Measurements from ENCODE around the gene MRO.
"Not testable (repeated sequence)": the region's sequence is repeated elsewhere in the genome, so short reads cannot be mapped to it uniquely, and the experiment has no call there.

The MRO gene

DNA sequence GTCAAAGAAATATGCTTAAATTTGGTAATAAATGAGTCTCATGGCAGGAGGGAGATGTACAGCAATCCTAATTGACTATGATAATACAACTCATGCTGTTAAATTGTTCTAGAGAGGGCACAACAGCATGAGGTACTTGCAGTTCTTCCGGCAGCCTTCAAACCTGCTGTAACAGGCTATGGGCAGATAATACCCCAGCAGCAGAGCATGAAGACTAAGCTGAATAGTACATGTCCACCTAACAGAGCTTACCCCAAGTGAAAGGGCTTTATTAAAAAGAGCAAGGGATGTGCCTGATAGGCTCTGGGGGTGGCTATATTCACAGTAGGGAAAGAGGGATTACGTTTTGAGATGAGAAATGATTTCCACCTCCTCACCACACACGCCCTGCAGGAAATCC, 28.9 kb downstream of the MRO start:
- H3K4me3 ChIP-seq (ENCODE audit: low read length): no peak overlapping the region
- no peak overlapping the region for H3K9ac ChIP-seq (ENCODE audit: low read length)

DNA sequence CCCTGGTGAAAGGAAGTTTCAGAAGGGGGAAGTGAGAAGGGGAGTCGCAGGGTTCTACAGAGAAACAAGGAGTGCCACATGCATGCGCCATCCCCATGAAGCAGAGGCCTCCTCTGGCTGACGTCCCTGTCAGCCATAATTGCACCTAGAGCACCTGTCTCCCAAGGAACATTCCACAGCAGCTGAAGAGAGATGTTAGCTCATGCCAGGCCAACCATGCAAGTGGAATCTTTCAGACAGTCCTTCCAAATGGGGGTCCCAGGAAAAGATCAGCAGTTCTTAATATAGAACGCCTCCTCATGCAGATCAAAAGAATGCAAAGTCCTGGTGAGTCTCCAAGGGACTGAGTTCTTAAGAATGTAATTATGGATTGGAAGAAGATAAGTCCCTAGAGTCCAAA, 29.6 kb downstream of the MRO start:
- Histone ChIP-seq H3K4me3 (ENCODE audit: low read length) (no peak overlapping the region), H3K27ac (ENCODE audit: low read length) (no peak overlapping the region), H3K4me1 (ENCODE audit: control insufficient read depth, low read depth, low read length) (peaks cover 5% of the 10 kb centered on the region), H3K27me3 (ENCODE audit: control insufficient read depth, insufficient read depth, low read length) (no peaks in the 10 kb centered on the region), H3K36me3 (ENCODE audit: control insufficient read depth, low read depth, low read length) (no peaks in the 10 kb centered on the region), H3K9ac (ENCODE audit: low read length) (no peak overlapping the region), H3K9me3 (ENCODE audit: control insufficient read depth, low read depth, low read length) (no peaks in the 10 kb centered on the region)

More for the DNA sequence above, 28.9 kb downstream of the MRO start:
- Histone ChIP-seq H3K36me3 (ENCODE audit: control insufficient read depth, low read depth, low read length) (no peaks in the 10 kb centered on the region), H3K27ac (ENCODE audit: low read length) (no peak overlapping the region), H3K27me3 (ENCODE audit: control insufficient read depth, insufficient read depth, low read length) (no peaks in the 10 kb centered on the region), H3K4me1 (ENCODE audit: control insufficient read depth, low read depth, low read length) (peaks cover 5% of the 10 kb centered on the region), H3K9me3 (ENCODE audit: control insufficient read depth, low read depth, low read length) (no peaks in the 10 kb centered on the region)

DNA sequence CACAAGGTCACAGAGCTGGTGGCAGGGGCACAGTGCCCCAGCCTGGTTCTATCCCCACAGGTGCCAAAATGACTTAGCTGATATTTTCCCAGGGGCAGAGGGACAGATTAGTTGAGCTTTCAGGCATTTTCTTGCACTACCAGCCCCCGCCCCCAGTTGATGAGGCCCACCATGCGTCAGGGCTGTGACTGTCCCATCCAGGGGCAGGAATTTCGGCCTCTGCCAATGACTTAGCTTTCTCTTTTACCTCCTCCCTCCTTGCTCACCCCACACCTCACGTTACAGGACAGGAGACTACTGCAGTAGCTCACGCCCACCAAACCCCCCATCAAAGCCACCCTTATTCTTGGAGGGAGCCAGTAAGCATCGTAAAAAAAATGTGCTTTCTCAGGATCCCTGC, 31.5 kb downstream of the MRO start:
- H3K9me3 ChIP-seq (ENCODE audit: control insufficient read depth, low read depth, low read length): no peaks in the 10 kb centered on the region
- H3K9ac ChIP-seq (ENCODE audit: low read length): no peak overlapping the region
- no peaks in the 10 kb centered on the region for H3K27me3 ChIP-seq (ENCODE audit: control insufficient read depth, insufficient read depth, low read length)
- no peaks in the 10 kb centered on the region for H3K36me3 ChIP-seq (ENCODE audit: control insufficient read depth, low read depth, low read length)
- no peak overlapping the region for H3K4me3 ChIP-seq (ENCODE audit: low read length)
- H3K4me1 ChIP-seq (ENCODE audit: control insufficient read depth, low read depth, low read length): peaks cover 5% of the 10 kb centered on the region
- H3K27ac ChIP-seq (ENCODE audit: low read length): no peak overlapping the region

DNA sequence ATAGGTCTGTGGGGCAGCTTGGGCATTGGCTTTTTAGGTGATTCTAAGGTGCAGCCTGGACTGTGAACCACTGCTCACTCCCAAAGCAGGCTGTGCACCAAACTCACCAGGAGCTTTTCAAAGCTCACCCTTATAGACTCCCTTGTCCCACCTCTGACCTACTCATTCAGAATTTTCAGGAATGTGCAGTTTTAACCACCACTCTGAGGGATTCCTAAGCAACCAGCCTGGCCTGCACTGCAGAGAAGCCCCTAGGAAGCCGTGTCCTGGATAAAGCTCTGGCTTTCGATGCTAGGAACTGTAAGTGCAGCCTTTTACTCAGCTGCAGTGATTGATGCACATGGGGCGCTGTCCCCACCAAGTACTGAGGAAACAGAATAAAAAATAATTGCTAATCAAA, 33.0 kb downstream of the MRO start:
- Histone ChIP-seq H3K9ac (ENCODE audit: low read length) (no peak overlapping the region), H3K4me1 (ENCODE audit: control insufficient read depth, low read depth, low read length) (peaks cover 5% of the 10 kb centered on the region)

DNA sequence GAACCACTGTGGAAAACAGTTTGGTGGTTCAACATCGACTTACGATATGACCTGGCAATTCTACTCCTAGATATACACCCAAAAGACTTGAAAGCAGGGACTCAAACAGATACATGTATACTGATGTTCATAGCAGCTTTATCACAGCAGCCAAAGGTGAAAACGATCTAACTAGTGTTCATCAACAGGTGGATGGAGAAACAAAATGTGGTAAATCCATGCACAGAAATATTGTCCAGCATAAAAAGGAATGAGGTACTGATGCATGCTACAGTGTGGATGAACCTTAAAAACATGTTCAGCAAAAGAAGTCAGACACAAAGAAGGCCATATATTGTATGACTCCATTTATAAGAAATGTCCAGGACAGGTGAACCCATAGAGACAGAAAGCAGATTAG, 36.3 kb downstream of the MRO start:
- no peaks in the 10 kb centered on the region for H3K27me3 ChIP-seq (ENCODE audit: control insufficient read depth, insufficient read depth, low read length)
- H3K4me1 ChIP-seq (ENCODE audit: control insufficient read depth, low read depth, low read length): peaks cover 16% of the 10 kb centered on the region
- H3K9ac ChIP-seq (ENCODE audit: low read length): no peak overlapping the region
- H3K27ac ChIP-seq (ENCODE audit: low read length): no peak overlapping the region
- no peaks in the 10 kb centered on the region for H3K36me3 ChIP-seq (ENCODE audit: control insufficient read depth, low read depth, low read length)
- H3K9me3 ChIP-seq (ENCODE audit: control insufficient read depth, low read depth, low read length): no peaks in the 10 kb centered on the region
- H3K4me3 ChIP-seq (ENCODE audit: low read length): no peak overlapping the region

More for the DNA sequence above, 33.0 kb downstream of the MRO start:
- H3K4me3 ChIP-seq (ENCODE audit: low read length): no peak overlapping the region
- H3K9me3 ChIP-seq (ENCODE audit: control insufficient read depth, low read depth, low read length): no peaks in the 10 kb centered on the region
- H3K36me3 ChIP-seq (ENCODE audit: control insufficient read depth, low read depth, low read length): no peaks in the 10 kb centered on the region
- H3K27me3 ChIP-seq (ENCODE audit: control insufficient read depth, insufficient read depth, low read length): no peaks in the 10 kb centered on the region
- H3K27ac ChIP-seq (ENCODE audit: low read length): no peak overlapping the region

DNA sequence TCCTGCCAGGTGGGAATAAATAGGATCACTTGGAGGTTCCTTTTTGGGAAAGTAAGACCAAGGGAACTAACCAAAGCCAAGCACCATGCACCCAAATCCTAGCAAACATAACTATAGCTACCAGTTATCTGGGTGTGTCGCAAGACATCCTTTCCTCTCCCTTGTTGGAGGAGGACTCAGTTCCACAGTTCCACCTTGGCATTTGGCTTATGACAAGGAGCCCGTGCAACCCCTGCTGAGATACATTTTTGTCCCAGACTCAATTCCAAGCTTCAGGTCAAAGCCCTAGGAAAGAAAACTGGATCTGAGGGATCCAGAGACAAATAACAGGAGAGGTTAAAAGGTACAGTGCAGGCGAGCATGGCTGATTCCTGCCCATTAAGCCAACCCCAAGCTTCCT, 40.8 kb downstream of the MRO start:
- H3K9me3 ChIP-seq (ENCODE audit: control insufficient read depth, low read depth, low read length); H3K4me3 ChIP-seq (ENCODE audit: low read length); H3K27ac ChIP-seq (ENCODE audit: low read length); H3K36me3 ChIP-seq (ENCODE audit: control insufficient read depth, low read depth, low read length); H3K27me3 ChIP-seq (ENCODE audit: control insufficient read depth, insufficient read depth, low read length); H3K9ac ChIP-seq (ENCODE audit: low read length): not testable (repeated sequence)
- peaks cover 11% of the 10 kb centered on the region for H3K4me1 ChIP-seq (ENCODE audit: control insufficient read depth, low read depth, low read length)

DNA sequence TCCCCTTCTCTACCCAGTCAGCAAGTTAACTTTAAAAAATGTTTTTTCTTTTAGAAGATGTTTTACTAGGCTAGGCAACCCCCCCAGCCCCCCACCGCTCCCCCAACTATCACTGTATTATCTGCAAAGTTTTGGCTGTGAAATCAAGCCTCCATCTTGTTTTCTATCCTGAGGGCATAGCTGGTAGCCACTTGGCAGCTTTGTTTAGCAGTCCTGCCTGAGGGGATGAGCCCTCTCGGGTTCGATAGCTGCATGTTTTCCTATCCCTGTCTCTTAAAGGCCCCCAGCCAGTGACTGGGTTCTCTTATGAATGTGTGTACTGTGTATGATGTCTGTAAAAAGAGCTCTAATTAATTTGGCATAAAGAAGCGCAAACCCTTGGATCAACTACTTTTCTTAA, 43.4 kb downstream of the MRO start:
- H3K27ac ChIP-seq (ENCODE audit: low read length): no peak overlapping the region
- H3K9ac ChIP-seq (ENCODE audit: low read length): no peak overlapping the region
- no peaks in the 10 kb centered on the region for H3K27me3 ChIP-seq (ENCODE audit: control insufficient read depth, insufficient read depth, low read length)

DNA sequence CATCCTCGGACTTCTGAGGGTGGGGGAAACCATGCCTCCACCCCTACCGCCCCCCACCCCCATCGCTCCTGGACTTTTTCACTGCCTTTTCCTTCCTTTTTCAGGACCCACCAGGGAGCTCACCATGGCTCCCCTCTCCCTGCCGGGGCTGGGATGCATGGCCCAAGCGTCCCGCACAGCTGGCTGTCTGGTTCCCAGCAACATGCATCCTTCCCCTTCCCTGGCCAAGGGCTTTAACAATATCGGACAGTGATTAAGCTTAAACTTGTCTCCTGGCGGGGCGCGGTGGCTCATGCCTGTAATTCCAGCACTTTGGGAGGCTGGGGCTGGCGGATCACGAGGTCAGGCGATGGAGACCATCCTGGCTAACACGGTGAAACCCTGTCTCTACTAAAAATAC, 44.1 kb downstream of the MRO start:
- peaks cover 11% of the 10 kb centered on the region for H3K4me1 ChIP-seq (ENCODE audit: control insufficient read depth, low read depth, low read length)
- H3K9me3 ChIP-seq (ENCODE audit: control insufficient read depth, low read depth, low read length): no peaks in the 10 kb centered on the region
- H3K36me3 ChIP-seq (ENCODE audit: control insufficient read depth, low read depth, low read length): no peaks in the 10 kb centered on the region
- H3K27me3 ChIP-seq (ENCODE audit: control insufficient read depth, insufficient read depth, low read length): no peaks in the 10 kb centered on the region
- H3K9ac ChIP-seq (ENCODE audit: low read length): no peak overlapping the region
- no peak overlapping the region for H3K4me3 ChIP-seq (ENCODE audit: low read length)
- H3K27ac ChIP-seq (ENCODE audit: low read length): no peak overlapping the region

More for the DNA sequence above, 43.4 kb downstream of the MRO start:
- Histone ChIP-seq H3K4me1 (ENCODE audit: control insufficient read depth, low read depth, low read length) (peaks cover 11% of the 10 kb centered on the region), H3K9me3 (ENCODE audit: control insufficient read depth, low read depth, low read length) (no peaks in the 10 kb centered on the region), H3K36me3 (ENCODE audit: control insufficient read depth, low read depth, low read length) (no peaks in the 10 kb centered on the region), H3K4me3 (ENCODE audit: low read length) (no peak overlapping the region)

DNA sequence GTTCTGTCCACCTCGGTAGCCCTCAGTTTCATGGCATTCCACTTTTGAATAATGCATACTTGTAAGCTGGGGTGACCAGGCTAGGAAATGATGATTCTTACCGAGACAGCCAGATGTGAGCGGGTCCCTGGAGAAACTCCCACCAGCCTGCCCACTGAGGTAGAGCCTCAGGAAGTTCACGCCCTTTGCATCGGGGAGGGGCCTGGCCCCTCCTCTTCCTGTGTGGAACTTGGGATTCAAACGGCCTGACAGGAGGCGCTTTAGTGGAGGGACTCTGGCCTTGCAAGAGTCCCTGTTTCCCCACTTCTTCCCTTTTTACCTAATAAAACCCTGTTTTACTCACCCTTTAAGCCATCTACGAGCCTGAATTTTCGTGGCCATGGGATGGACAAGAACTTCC, 44.6 kb downstream of the MRO start:
- Histone ChIP-seq H3K27ac (ENCODE audit: low read length) (no peak overlapping the region), H3K36me3 (ENCODE audit: control insufficient read depth, low read depth, low read length) (no peaks in the 10 kb centered on the region), H3K9me3 (ENCODE audit: control insufficient read depth, low read depth, low read length) (no peaks in the 10 kb centered on the region), H3K4me1 (ENCODE audit: control insufficient read depth, low read depth, low read length) (peaks cover 7% of the 10 kb centered on the region), H3K9ac (ENCODE audit: low read length) (no peak overlapping the region), H3K4me3 (ENCODE audit: low read length) (no peak overlapping the region), H3K27me3 (ENCODE audit: control insufficient read depth, insufficient read depth, low read length) (no peaks in the 10 kb centered on the region)

DNA sequence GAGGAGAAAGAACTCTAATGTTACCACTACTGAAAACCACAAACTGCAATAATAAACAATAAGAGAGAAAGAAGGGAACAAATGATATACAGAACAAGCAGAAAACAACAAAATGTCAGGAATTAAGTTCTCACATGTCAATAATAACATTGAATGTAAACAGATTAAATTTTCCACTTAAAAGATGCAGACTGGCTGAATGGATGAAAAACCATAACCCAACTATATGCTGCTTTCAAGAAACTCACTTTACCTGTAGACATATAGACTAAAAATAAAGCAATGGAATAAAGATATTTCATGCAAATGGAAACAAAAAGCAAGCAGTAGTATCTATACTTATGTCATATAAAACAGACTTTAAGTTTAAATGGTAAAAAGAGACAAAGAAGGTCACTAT, 50.4 kb downstream of the MRO start:
- no peaks in the 10 kb centered on the region for H3K9me3 ChIP-seq (ENCODE audit: control insufficient read depth, low read depth, low read length)
- no peaks in the 10 kb centered on the region for H3K36me3 ChIP-seq (ENCODE audit: control insufficient read depth, low read depth, low read length)
- H3K4me3 ChIP-seq (ENCODE audit: low read length): no peak overlapping the region
- no peak overlapping the region for H3K9ac ChIP-seq (ENCODE audit: low read length)
- H3K27me3 ChIP-seq (ENCODE audit: control insufficient read depth, insufficient read depth, low read length): no peaks in the 10 kb centered on the region
- no peaks in the 10 kb centered on the region for H3K4me1 ChIP-seq (ENCODE audit: control insufficient read depth, low read depth, low read length)
- H3K27ac ChIP-seq (ENCODE audit: low read length): no peak overlapping the region

DNA sequence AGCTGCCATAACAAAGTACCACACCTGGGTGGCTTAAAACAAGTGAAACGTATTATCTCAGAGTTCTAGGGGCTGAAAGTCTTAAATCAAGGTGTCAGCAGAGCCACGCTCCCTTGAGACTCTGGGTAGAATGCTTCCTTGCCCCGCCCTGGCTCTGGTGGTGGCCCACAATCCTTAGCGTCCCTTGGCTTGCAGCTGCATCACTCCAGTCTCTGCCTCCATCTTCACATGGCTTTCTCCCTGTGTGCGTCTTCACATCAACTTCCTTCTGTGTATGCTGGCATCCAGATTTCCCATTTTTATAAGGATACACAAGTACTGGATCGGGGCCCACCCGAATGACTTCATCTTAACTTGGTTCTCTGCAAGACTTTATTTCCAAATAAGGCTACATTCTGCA, 62.5 kb downstream of the MRO start:
- Histone ChIP-seq H3K27ac (ENCODE audit: low read length) (no peak overlapping the region), H3K9me3 (ENCODE audit: control insufficient read depth, low read depth, low read length) (no peaks in the 10 kb centered on the region), H3K4me1 (ENCODE audit: control insufficient read depth, low read depth, low read length) (no peaks in the 10 kb centered on the region), H3K27me3 (ENCODE audit: control insufficient read depth, insufficient read depth, low read length) (no peaks in the 10 kb centered on the region), H3K9ac (ENCODE audit: low read length) (no peak overlapping the region), H3K4me3 (ENCODE audit: low read length) (no peak overlapping the region), H3K36me3 (ENCODE audit: control insufficient read depth, low read depth, low read length) (no peaks in the 10 kb centered on the region)

DNA sequence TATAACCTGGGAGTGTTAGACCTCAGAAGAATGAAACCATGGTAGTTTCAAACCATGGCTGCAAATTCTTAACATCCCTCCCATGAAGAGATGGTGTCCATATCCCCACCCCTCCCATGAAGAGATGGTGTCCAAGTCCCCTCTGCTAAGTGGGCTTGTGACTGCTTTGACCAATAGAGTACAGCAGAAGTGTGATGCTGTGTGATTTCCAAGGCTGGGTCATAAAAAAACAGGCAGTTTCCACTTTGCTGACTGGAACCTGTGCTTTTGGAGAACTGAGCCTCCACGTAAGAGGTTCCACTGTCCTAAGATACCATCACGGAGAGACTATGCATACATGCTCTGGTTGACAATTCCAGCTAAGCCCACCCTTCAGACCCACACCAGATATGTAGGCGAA, 65.5 kb downstream of the MRO start:
- peaks cover 9% of the 10 kb centered on the region for H3K4me1 ChIP-seq (ENCODE audit: control insufficient read depth, low read depth, low read length)
- H3K9ac ChIP-seq (ENCODE audit: low read length): no peak overlapping the region
- H3K4me3 ChIP-seq (ENCODE audit: low read length): no peak overlapping the region

More for the DNA sequence above, 65.5 kb downstream of the MRO start:
- no peaks in the 10 kb centered on the region for H3K27me3 ChIP-seq (ENCODE audit: control insufficient read depth, insufficient read depth, low read length)
- H3K9me3 ChIP-seq (ENCODE audit: control insufficient read depth, low read depth, low read length): no peaks in the 10 kb centered on the region
- H3K27ac ChIP-seq (ENCODE audit: low read length): no peak overlapping the region
- no peaks in the 10 kb centered on the region for H3K36me3 ChIP-seq (ENCODE audit: control insufficient read depth, low read depth, low read length)
